NB4 (cell line): ENCODE results near the gene MIA3.

ENCODE experiments used
- DNase-seq: peaks from one replicate; pipeline ENCODE4 v3.0.0; 2010; ENCODE audit warnings: low read depth
- H3K4me3 ChIP-seq: one replicate; pipeline ENCODE4 v1.5.1; 2011; ENCODE audit warnings: mild to moderate bottlenecking, low read depth, low read length, moderate library complexity
- MYC ChIP-seq: IDR thresholded peaks from 2 replicates; pipeline ENCODE4 v1.6.1; 2011; ENCODE audit warnings: low read depth, low read length
- POLR2A ChIP-seq: IDR thresholded peaks from 2 replicates; pipeline ENCODE4 v1.6.1; 2011; ENCODE audit warnings: mild to moderate bottlenecking; ENCODE audit not compliant: insufficient read length; ENCODE audit errors: extremely low read depth
- TF ChIP-seq, protein P1 (sequence below): IDR thresholded peaks from 2 replicates; pipeline ENCODE4 v1.6.1; 2011; ENCODE audit warnings: low read depth, low read length
- TF ChIP-seq, protein P2 (sequence below): IDR thresholded peaks from one replicate; pipeline ENCODE4 v1.5.1; 2012; ENCODE audit warnings: low read depth, low read length

MIA3 gene

DNA sequence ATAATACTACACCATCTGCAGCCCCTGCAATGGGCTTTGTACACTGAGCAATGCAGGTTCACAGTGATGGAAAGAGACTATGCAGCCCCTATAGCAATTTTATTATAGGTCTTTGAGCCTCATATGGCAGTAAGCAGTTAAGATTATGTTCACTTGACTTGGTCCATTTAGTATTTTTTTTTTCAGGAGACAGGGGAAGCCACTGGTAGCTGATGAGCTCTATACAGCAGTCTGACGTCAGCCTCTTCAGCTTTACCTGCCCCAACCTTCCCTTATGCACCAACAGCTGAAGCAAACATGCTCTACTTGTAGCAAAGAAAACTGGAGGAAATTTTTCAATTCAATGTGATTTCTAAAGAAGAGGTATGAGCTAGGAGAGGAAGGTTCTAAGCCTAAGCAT, 62.2 kb downstream of the MIA3 start:
- no peak overlapping the region for H3K4me3 ChIP-seq
- no peak for DNase-seq
- no peak for TF ChIP-seq MYC
- no peak for TF ChIP-seq POLR2A
- TF ChIP-seq, protein P1, sequence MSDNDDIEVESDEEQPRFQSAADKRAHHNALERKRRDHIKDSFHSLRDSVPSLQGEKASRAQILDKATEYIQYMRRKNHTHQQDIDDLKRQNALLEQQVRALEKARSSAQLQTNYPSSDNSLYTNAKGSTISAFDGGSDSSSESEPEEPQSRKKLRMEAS = no peak
- TF ChIP-seq, protein P2, sequence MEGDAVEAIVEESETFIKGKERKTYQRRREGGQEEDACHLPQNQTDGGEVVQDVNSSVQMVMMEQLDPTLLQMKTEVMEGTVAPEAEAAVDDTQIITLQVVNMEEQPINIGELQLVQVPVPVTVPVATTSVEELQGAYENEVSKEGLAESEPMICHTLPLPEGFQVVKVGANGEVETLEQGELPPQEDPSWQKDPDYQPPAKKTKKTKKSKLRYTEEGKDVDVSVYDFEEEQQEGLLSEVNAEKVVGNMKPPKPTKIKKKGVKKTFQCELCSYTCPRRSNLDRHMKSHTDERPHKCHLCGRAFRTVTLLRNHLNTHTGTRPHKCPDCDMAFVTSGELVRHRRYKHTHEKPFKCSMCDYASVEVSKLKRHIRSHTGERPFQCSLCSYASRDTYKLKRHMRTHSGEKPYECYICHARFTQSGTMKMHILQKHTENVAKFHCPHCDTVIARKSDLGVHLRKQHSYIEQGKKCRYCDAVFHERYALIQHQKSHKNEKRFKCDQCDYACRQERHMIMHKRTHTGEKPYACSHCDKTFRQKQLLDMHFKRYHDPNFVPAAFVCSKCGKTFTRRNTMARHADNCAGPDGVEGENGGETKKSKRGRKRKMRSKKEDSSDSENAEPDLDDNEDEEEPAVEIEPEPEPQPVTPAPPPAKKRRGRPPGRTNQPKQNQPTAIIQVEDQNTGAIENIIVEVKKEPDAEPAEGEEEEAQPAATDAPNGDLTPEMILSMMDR = no peak

DNA sequence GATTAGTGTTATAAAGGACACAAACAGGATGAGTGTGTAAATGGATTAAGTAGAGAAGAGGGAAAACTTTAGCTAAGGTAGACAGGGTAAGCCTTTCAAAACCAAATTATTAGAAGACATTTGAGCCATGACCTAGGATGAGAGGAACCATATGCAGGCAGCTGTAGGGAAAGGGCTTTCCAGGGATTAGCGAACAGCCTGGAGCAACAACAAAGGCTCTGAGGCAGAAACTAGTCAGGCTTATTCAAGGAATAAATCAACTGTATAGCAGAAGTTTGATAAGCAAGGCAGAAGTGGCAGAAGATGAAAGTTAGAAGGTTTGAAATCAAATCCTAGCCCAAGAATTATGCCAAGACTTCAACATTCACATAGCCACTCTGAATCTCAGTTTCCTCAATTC, 73.1 kb downstream of the MIA3 start:
- TF ChIP-seq, protein P1 = no peak
- TF ChIP-seq POLR2A (no peak), MYC (no peak)
- TF ChIP-seq, protein P2 = no peak
- H3K4me3 ChIP-seq = no peak overlapping the region
- DNase-seq = no peak

DNA sequence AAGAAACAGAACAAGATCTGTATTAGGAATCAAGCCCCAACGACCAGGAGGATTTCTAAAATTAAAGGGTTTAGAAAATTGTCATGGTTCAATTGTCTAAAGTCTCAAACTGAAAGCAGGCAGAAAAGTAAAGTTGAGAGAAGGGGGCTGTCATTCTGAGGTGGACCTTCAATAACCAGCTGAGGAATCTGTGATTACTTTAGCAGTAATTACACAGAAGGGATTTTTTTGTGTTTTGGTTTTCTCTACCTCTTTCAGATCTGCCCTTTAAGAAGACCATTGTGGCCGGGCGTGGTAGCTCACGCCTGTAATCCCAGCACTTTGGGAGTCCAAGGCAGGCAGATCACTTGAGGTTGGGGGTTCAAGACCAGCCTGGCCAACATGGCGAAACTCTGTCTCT, 77.0 kb downstream of the MIA3 start:
- H3K4me3 ChIP-seq = no peak overlapping the region
- TF ChIP-seq MYC = no peak
- TF ChIP-seq, protein P2 = no peak
- TF ChIP-seq, protein P1 = no peak
- no peak for TF ChIP-seq POLR2A
- DNase-seq = no peak

DNA sequence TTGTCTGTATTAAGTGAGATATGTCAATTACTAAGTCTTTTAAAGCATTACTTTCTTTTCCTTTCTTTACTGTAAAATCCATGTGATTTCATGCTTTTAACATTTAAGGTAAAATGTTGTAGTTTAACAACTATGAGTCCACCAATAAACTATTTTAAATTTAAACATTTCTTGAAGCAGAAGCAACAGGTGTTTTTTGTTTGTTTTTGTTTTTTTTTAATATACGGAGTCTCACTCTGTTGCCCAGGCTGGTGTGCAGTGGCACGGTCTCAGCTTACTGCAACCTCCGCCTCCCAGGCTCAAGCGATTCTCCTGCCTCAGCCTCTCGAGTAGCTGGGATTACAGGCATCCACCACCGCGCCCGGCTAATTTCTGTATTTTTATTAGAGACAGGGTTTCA, 78.8 kb downstream of the MIA3 start:
- TF ChIP-seq, protein P1 = no peak
- TF ChIP-seq, protein P2 = no peak
- TF ChIP-seq MYC (no peak), POLR2A (no peak)
- DNase-seq = no peak
- H3K4me3 ChIP-seq = no peak overlapping the region

DNA sequence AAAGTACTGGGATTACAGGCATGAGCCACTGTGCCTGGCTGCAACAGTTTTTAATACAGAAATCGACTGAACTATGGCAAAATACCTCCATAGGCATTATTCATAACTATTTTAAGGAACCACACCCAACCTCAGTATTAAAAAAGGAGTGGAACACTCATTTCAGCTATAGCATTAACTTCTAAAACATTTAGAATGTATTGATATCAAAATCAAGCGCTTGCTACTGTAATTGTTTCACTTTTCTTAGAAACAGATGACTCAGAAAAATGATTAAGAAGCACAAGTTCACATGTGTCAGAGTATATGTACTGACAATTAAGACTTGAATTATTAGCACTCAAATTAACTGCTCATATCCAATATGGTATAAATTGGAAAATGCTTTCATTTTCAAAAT, 79.3 kb downstream of the MIA3 start:
- TF ChIP-seq, protein P1 = no peak
- TF ChIP-seq, protein P2 = no peak
- TF ChIP-seq MYC (no peak), POLR2A (no peak)
- no peak overlapping the region for H3K4me3 ChIP-seq
- DNase-seq = no peak

DNA sequence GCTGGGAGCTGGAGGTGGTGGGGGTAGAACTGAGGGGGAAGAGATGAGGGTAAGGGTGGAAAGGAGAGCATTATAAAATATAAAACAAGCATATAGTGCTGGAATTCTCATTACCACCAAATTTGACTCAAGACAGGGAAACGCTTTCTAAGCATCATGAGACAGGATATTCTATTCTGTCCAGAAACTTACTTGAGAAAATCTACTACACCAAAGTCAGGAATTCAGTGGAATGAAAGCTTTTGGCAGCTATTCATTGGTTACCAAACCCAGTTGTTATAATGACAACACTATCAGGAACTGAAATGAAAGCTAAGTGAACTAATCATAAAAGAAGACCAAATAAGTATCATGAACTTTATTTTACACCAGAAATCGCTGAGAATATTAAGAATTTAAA, 79.9 kb downstream of the MIA3 start:
- TF ChIP-seq, protein P1 = no peak
- no peak for TF ChIP-seq MYC
- no peak for TF ChIP-seq POLR2A
- TF ChIP-seq, protein P2 = no peak
- no peak for DNase-seq
- H3K4me3 ChIP-seq = no peak overlapping the region
